H9 (cell line): Measurements from ENCODE around the gene RBM18. TPM values are rescaled to one million over a fixed set of nuclear protein-coding genes. Genes with fewer than 3 reads are reported as not detected.
A peak's percentile ranks its signal among the peaks of the same experiment; 100 is the strongest.

Experiments used
- DNase-seq: peaks from one replicate; pipeline ENCODE4 v3.0.0-alpha.2; 2017
- H2AFZ ChIP-seq: one replicate; pipeline ENCODE4 v1.6.1; 2013; ENCODE audit warnings: mild to moderate bottlenecking, low read length, control low read depth, moderate library complexity
- H2AK5ac ChIP-seq: 2 replicates; pipeline ENCODE4 v1.6.1; 2013; ENCODE audit warnings: low read length, control low read depth, mixed read lengths; ENCODE audit not compliant: insufficient read length
- H2BK120ac ChIP-seq: one replicate; pipeline ENCODE4 v1.6.1; 2013; ENCODE audit warnings: low read depth, mild to moderate bottlenecking, low read length, control low read depth, inconsistent platforms; ENCODE audit not compliant: poor library complexity, severe bottlenecking
- H2BK12ac ChIP-seq: 2 replicates; pipeline ENCODE4 v1.6.1; 2013; ENCODE audit warnings: low read length, control low read depth, mixed read lengths, low read depth; ENCODE audit not compliant: insufficient read length
- H2BK15ac ChIP-seq: 2 replicates; pipeline ENCODE4 v1.6.1; 2013; ENCODE audit warnings: low read depth, low read length, control low read depth
- H2BK20ac ChIP-seq: one replicate; pipeline ENCODE4 v1.6.1; 2013; ENCODE audit warnings: low read depth, mild to moderate bottlenecking, low read length, control low read depth, inconsistent platforms; ENCODE audit not compliant: poor library complexity, severe bottlenecking
- H2BK5ac ChIP-seq: 2 replicates; pipeline ENCODE4 v1.6.1; 2013; ENCODE audit warnings: low read length, control low read depth, mixed read lengths; ENCODE audit not compliant: insufficient read length
- H3K14ac ChIP-seq: 2 replicates; pipeline ENCODE4 v1.6.1; 2013; ENCODE audit warnings: low read length, control low read depth; ENCODE audit not compliant: insufficient read depth
- H3K18ac ChIP-seq: 2 replicates; pipeline ENCODE4 v1.6.1; 2013; ENCODE audit warnings: low read depth, mild to moderate bottlenecking, mixed read lengths, low read length, control low read depth; ENCODE audit not compliant: insufficient read length
- H3K23ac ChIP-seq: 2 replicates; pipeline ENCODE4 v1.6.1; 2013; ENCODE audit warnings: low read length, control low read depth, mixed read lengths, low read depth; ENCODE audit not compliant: insufficient read length
- H3K23me2 ChIP-seq: 2 replicates; pipeline ENCODE4 v1.6.1; 2013; ENCODE audit warnings: low read depth, mild to moderate bottlenecking, mixed read lengths, low read length, control low read depth; ENCODE audit not compliant: insufficient read length, poor library complexity, severe bottlenecking
- H3K27ac ChIP-seq: 2 replicates; pipeline ENCODE4 v1.5.1; 2013; ENCODE audit warnings: low read length, control low read depth, mixed read lengths, low read depth; ENCODE audit not compliant: insufficient read length
- H3K27me3 ChIP-seq: 2 replicates; pipeline ENCODE4 v1.6.1; 2013; ENCODE audit warnings: low read length, control low read depth, inconsistent platforms; ENCODE audit not compliant: insufficient read depth
- H3K4ac ChIP-seq: 2 replicates; pipeline ENCODE4 v1.6.1; 2013; ENCODE audit warnings: low read depth, mild to moderate bottlenecking, control low read depth, inconsistent platforms, low read length, moderate library complexity
- H3K4me1 ChIP-seq: 2 replicates; pipeline ENCODE4 v1.6.1; 2013; ENCODE audit warnings: low read length, control low read depth, inconsistent platforms; ENCODE audit not compliant: insufficient read depth
- H3K4me2 ChIP-seq: 2 replicates; pipeline ENCODE4 v1.6.1; 2013; ENCODE audit warnings: low read length, control low read depth, mixed read lengths; ENCODE audit not compliant: insufficient read length, insufficient read depth
- H3K56ac ChIP-seq: 2 replicates; pipeline ENCODE4 v1.6.1; 2013; ENCODE audit warnings: low read depth, mild to moderate bottlenecking, mixed read lengths, low read length, control low read depth; ENCODE audit not compliant: insufficient read length
- H3K79me1 ChIP-seq: 2 replicates; pipeline ENCODE4 v1.6.1; 2013; ENCODE audit warnings: low read depth, mild to moderate bottlenecking, moderate library complexity, low read length, control low read depth, inconsistent platforms; ENCODE audit not compliant: insufficient read depth, poor library complexity, severe bottlenecking
- H3K79me2 ChIP-seq: 2 replicates; pipeline ENCODE4 v1.6.1; 2013; ENCODE audit warnings: low read length, control low read depth, inconsistent platforms; ENCODE audit not compliant: insufficient read depth
- H3K9ac ChIP-seq: 2 replicates; pipeline ENCODE4 v1.6.1; 2013; ENCODE audit warnings: low read length, control low read depth, mixed read lengths; ENCODE audit not compliant: insufficient read length; ENCODE audit errors: extremely low read depth
- H3K9me3 ChIP-seq: one replicate; pipeline ENCODE4 v1.6.1; 2013; ENCODE audit warnings: low read depth, low read length, inconsistent platforms; ENCODE audit not compliant: control insufficient read depth
- H3T11ph ChIP-seq: one replicate; pipeline ENCODE4 v1.6.1; 2013; ENCODE audit warnings: mild to moderate bottlenecking, low read length, control low read depth, inconsistent platforms
- H4K20me1 ChIP-seq: one replicate; pipeline ENCODE4 v1.6.1; 2013; ENCODE audit not compliant: control insufficient read depth, insufficient read length, insufficient read depth
- H4K5ac ChIP-seq: 2 replicates; pipeline ENCODE4 v1.6.1; 2013; ENCODE audit warnings: low read depth, mild to moderate bottlenecking, mixed read lengths, low read length, control low read depth; ENCODE audit not compliant: insufficient read length
- H4K8ac ChIP-seq: replicated peaks from 2 replicates; pipeline ENCODE4 v1.6.1; 2013; ENCODE audit warnings: low read length, control low read depth, mixed read lengths, low read depth; ENCODE audit not compliant: insufficient read length
- H4K91ac ChIP-seq: 2 replicates; pipeline ENCODE4 v1.6.1; 2013; ENCODE audit warnings: low read depth, mild to moderate bottlenecking, moderate library complexity, mixed read lengths, low read length, control low read depth; ENCODE audit not compliant: insufficient read length
- H3K27ac Mint-ChIP-seq, 3 experiments: 2 replicates in 2 of 3; 3 replicates in 1 of 3; pipeline ENCODE4 v1.8.0; 2020 to 2021; ENCODE audit warnings: mixed read lengths in 3 of 3, mild to moderate bottlenecking in 1 of 3, moderate library complexity in 1 of 3
- H3K27me3 Mint-ChIP-seq: 2 replicates; pipeline ENCODE4 v1.8.0; 2021; ENCODE audit warnings: low read depth, mild to moderate bottlenecking, moderate library complexity, mixed read lengths
- H3K36me3 Mint-ChIP-seq, 3 experiments: 2 replicates in 2 of 3; 3 replicates in 1 of 3; pipeline ENCODE4 v1.8.0; 2020 to 2021; ENCODE audit warnings: low read depth in 3 of 3, mixed read lengths in 3 of 3; ENCODE audit not compliant: insufficient read depth in 1 of 3
- H3K4me1 Mint-ChIP-seq, 2 experiments: 2 replicates each; pipeline ENCODE4 v1.8.0; 2020; ENCODE audit warnings: mixed read lengths in 2 of 2
- H3K4me3 Mint-ChIP-seq, 2 experiments: 2 replicates in 1 of 2; 3 replicates in 1 of 2; pipeline ENCODE4 v1.8.0; 2020 to 2021; ENCODE audit warnings: mild to moderate bottlenecking in 2 of 2, mixed read lengths in 2 of 2, moderate library complexity in 1 of 2
- H3K9me3 Mint-ChIP-seq, 2 experiments: 2 replicates in 1 of 2; 3 replicates in 1 of 2; pipeline ENCODE4 v1.8.0; 2020; ENCODE audit warnings: mild to moderate bottlenecking in 2 of 2, mixed read lengths in 2 of 2, moderate library complexity in 1 of 2
- WGBS: extraction: QIAGEN DNeasy Blood & Tissue Kit; methylation state at CpG from one replicate; pipeline ENCODE4 v1.1.7; 2013; ENCODE audit warnings: missing lambda C conversion rate, low lambda C conversion rate, mixed read lengths; ENCODE audit not compliant: insufficient read length; ENCODE audit errors: extremely low coverage; 5-methylcytosine and 5-hydroxymethylcytosine counted together
- total RNA-seq: library from RNA; stranded (reverse); gene quantifications from 2 replicates; pipeline ENCODE4 v1.2.1, GENCODE V29; 2021
- TF ChIP-seq, protein P1 (sequence below): fragments of 200-600 bp; sonication (generic); conservative IDR thresholded peaks from 3 replicates; pipeline ENCODE4 v1.8.0; 2021; ENCODE audit warnings: antibody characterized with exemption, mild to moderate bottlenecking

The RBM18 gene
- total RNA-seq, 1 experiment from 2014 or later = 18.9 TPM

DNA sequence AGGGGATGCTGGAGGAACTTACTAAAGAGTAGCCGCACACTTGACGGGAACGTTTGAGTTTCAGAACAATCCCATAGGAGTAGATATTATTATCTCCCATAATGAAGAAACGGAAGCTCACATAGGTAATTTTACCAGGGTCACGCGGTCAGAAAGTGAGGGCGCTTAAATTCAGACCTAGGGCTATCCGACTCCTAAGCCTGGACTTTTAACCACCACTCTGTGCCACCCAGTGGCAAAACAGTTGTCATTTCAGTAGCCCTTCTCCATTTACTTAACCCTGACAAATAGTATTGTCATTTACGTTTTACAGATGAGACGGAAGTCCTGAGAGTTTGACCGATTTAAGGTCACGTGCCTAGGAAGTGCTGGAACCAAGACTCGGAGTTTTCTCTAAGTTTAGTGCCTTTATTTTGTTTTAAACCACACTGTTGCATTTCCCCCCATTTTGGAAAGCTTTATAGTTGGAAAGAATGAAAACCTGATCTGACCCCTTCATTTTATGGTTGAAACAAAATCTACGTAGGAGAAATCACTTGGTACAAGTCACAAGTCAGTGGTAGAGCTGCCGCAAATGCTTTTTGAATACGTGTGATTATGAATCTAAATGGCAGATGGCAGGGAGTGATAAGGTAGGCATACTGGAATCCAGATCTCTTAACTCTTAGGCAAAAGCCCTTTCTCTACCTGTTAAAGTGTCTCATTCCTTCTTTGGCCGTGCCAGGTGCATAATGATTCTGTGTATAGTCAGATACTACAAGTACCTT is 692 bp upstream of the RBM18 start:
- no CpG with 5 or more reads among the region's 17 CpGs for WGBS
- H2BK5ac ChIP-seq = no peak overlapping the region
- no peak overlapping the region for H3K23ac ChIP-seq
- no peak overlapping the region for H4K5ac ChIP-seq
- Mint-ChIP-seq H3K4me3 (peak overlapping the region; percentile 97 to 98), H3K27ac (peak overlapping the region; percentile 99 to 100 (median 99)), H3K9me3 (no peaks in the 10 kb centered on the region), H3K4me1 (peaks cover 12 to 13% of the 10 kb centered on the region in 2 experiments; a peak in 3 of 4 replicates), H3K36me3 (peaks cover 3 to 14% (median 4%) of the 10 kb centered on the region in 3 experiments; a peak in 5 of 7 replicates), H3K27me3 (no peaks in the 10 kb centered on the region)
- no peak overlapping the region for H2AFZ ChIP-seq
- peak overlapping the region; percentile 63 for H3K27ac ChIP-seq
- H3K4me1 ChIP-seq = no peaks in the 10 kb centered on the region
- H3K79me2 ChIP-seq = peaks cover 6% of the 10 kb centered on the region; the same call in 1 of the 2 replicates
- no peak overlapping the region for H2BK12ac ChIP-seq
- H2BK20ac ChIP-seq = no peak overlapping the region
- no peak overlapping the region for H3K4ac ChIP-seq
- H3K79me1 ChIP-seq = peaks cover 7% of the 10 kb centered on the region
- no peak overlapping the region; the same call in 1 of the 2 replicates for H3K14ac ChIP-seq
- H2BK120ac ChIP-seq = peak overlapping the region; percentile 91
- peak overlapping the region; percentile 83 for H3K9ac ChIP-seq
- H2AK5ac ChIP-seq = no peak overlapping the region
- H3K9me3 ChIP-seq = no peaks in the 10 kb centered on the region
- DNase-seq = peak; percentile 28
- H4K20me1 ChIP-seq = no peaks in the 10 kb centered on the region
- H3K18ac ChIP-seq = peak overlapping the region; percentile 43
- TF ChIP-seq, protein P1, sequence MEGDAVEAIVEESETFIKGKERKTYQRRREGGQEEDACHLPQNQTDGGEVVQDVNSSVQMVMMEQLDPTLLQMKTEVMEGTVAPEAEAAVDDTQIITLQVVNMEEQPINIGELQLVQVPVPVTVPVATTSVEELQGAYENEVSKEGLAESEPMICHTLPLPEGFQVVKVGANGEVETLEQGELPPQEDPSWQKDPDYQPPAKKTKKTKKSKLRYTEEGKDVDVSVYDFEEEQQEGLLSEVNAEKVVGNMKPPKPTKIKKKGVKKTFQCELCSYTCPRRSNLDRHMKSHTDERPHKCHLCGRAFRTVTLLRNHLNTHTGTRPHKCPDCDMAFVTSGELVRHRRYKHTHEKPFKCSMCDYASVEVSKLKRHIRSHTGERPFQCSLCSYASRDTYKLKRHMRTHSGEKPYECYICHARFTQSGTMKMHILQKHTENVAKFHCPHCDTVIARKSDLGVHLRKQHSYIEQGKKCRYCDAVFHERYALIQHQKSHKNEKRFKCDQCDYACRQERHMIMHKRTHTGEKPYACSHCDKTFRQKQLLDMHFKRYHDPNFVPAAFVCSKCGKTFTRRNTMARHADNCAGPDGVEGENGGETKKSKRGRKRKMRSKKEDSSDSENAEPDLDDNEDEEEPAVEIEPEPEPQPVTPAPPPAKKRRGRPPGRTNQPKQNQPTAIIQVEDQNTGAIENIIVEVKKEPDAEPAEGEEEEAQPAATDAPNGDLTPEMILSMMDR = peak; percentile 22; the same call in 1 of the 3 replicates
- H3K56ac ChIP-seq = no peak overlapping the region
- H2BK15ac ChIP-seq = no peak overlapping the region
- no peak overlapping the region for H4K8ac ChIP-seq
- H3K27me3 ChIP-seq = no peaks in the 10 kb centered on the region
- no peak overlapping the region for H4K91ac ChIP-seq
- peaks cover 11% of the 10 kb centered on the region for H3K23me2 ChIP-seq
- H3T11ph ChIP-seq = no peak overlapping the region
- peak overlapping the region; percentile 98 for H3K4me2 ChIP-seq
